GM19468 (cell line): ENCODE measurements around the gene DCAF17.

Experiments
- ATAC-seq: cut with Tn5 transposase; IDR thresholded peaks from one replicate; pipeline ENCODE4 v1.9.1; 2021; ENCODE audit warnings: mild to moderate bottlenecking, moderate library complexity, moderate number of reproducible peaks; ENCODE audit not compliant: unreplicated experiment; ENCODE audit errors: extremely low read depth

DCAF17 gene

DNA sequence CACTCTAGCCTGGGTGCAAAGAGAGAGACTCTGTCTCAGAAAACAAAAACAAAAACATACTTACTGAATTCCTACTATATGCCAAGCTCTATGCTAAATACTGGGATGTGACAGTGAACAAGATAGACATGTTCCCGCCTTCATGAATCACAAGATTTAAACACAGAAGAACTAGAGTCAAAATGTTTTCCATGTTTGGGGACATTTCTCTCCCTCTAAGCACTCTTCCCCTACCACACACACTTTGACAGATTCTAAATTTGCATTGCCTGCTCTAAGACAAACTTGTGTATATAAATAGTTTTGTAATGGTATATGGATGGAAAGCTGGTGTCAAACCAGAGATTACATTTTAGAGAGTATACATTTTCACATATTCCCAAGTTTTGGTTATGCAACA is 99.3 kb downstream of the DCAF17 start:
- no peak for ATAC-seq
